AG10803 (cell line): Measurements from ENCODE around the gene MAN1B1.

Source experiments
- DNase-seq: peaks from one replicate; pipeline ENCODE4 v3.0.0; 2010; ENCODE audit warnings: low read depth
- H3K4me3 ChIP-seq: 2 replicates; pipeline ENCODE4 v1.5.1; 2011; ENCODE audit warnings: mild to moderate bottlenecking, low read length, control low read depth
- CTCF ChIP-seq: conservative IDR thresholded peaks from 2 replicates; pipeline ENCODE4 v1.5.1; 2011; ENCODE audit warnings: mild to moderate bottlenecking, low read length, control low read depth, inconsistent platforms

The MAN1B1 gene

GRCh38 chr9:137096785-137097546, 10.2 kb downstream of the MAN1B1 start:
- TF ChIP-seq CTCF: no peak
- no peak overlapping the region for H3K4me3 ChIP-seq
- DNase-seq: no peak

- no peak for TF ChIP-seq CTCF
- H3K4me3 ChIP-seq: no peak overlapping the region
- no peak for DNase-seq
These were observed 11.1 kb downstream of the MAN1B1 start for GRCh38 chr9:137097761-137098462.

- H3K4me3 ChIP-seq: no peak overlapping the region
- DNase-seq: no peak
- TF ChIP-seq CTCF: no peak
These were observed 12.4 kb downstream of the MAN1B1 start for GRCh38 chr9:137099231-137099630.

- no peak for TF ChIP-seq CTCF
- H3K4me3 ChIP-seq: no peak overlapping the region
- DNase-seq: no peak
These were observed 16.6 kb downstream of the MAN1B1 start for GRCh38 chr9:137103206-137103999.

GRCh38 chr9:137105814-137106661, 19.3 kb downstream of the MAN1B1 start:
- no peak for TF ChIP-seq CTCF
- no peak for DNase-seq
- H3K4me3 ChIP-seq: no peak overlapping the region

GRCh38 chr9:137106662-137107250, 20.0 kb downstream of the MAN1B1 start:
- TF ChIP-seq CTCF: no peak
- no peak for DNase-seq
- H3K4me3 ChIP-seq: no peak overlapping the region
